GM12872 (cell line): ENCODE results near the gene CRACR2A.

Source experiments
- CTCF ChIP-seq: IDR thresholded peaks from 3 replicates; pipeline ENCODE4 v1.5.1; 2011; ENCODE audit warnings: low read depth, mild to moderate bottlenecking, low read length, moderate library complexity; ENCODE audit not compliant: insufficient read depth

Gene CRACR2A

GRCh38 chr12:3672113-3672509, 80.8 kb downstream of the CRACR2A start:
- TF ChIP-seq CTCF, result no peak

GRCh38 chr12:3671330-3672112, 81.4 kb downstream of the CRACR2A start:
- no peak for TF ChIP-seq CTCF

GRCh38 chr12:3670083-3670620, 82.8 kb downstream of the CRACR2A start:
- no peak for TF ChIP-seq CTCF

- TF ChIP-seq CTCF, result no peak
These were observed 83.3 kb downstream of the CRACR2A start for GRCh38 chr12:3669594-3669993.

- no peak for TF ChIP-seq CTCF
These were observed 84.3 kb downstream of the CRACR2A start for GRCh38 chr12:3668479-3669165.

GRCh38 chr12:3667485-3667884, 85.4 kb downstream of the CRACR2A start:
- TF ChIP-seq CTCF, result no peak

- no peak for TF ChIP-seq CTCF
These were observed 86.5 kb downstream of the CRACR2A start for GRCh38 chr12:3666441-3666840.
